Ovary (tissue), 3 donors: ENCODE measurements around the gene WHAMM.

Source experiments
- CTCF ChIP-seq, 3 donors: fragments of 450-650 bp in 2 of 3; fragments of 200-600 bp in 1 of 3; IDR thresholded peaks; one replicate each; pipeline versions ENCODE4 v1.5.1 to v1.8.0; 2016 to 2022; ENCODE audit warnings: antibody characterized with exemption in 3 of 3, mild to moderate bottlenecking in 1 of 3
- EP300 ChIP-seq: sonication (generic); formaldehyde crosslinking; IDR thresholded peaks from one replicate; pipeline ENCODE4 v1.6.1; 2017; ENCODE audit warnings: antibody characterized with exemption
- POLR2A ChIP-seq: fragments of 450-650 bp; IDR thresholded peaks from one replicate; pipeline ENCODE4 v1.6.1; 2017; ENCODE audit warnings: antibody characterized with exemption, mild to moderate bottlenecking, moderate library complexity
- donor health status: DM: no; HTN: no; CAD: no.

- TF ChIP-seq POLR2A: no peak
- TF ChIP-seq EP300: no peak
- no peak for TF ChIP-seq CTCF (IDR thresholded peaks at IDR 0.05)
Observed at GRCh38 chr15:82851306-82851850, 42.0 kb downstream of the WHAMM start.
